ENCODE data around the gene PIP4K2B.

DNA sequence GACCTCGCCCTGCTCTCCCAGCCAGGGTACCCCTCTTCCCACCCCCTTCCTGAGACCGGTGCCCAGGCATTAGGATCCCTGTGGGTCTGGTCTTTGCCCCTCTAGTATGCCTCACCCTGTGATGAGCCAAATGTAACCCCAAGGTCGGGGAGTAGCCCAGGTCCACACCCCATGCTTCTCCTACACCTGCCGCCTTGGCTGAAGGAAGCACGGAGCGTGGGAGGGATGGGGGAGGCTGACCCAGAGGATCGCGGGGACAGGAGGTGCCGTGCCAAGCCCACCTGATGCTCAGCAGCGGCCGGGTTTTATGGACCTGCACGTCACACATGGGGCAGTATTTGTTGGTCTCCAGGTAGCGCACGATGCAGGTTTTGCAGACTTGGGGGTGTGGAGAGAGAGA lies 60.1 kb downstream of the PIP4K2B start:
- TF ChIP-seq, protein P1, sequence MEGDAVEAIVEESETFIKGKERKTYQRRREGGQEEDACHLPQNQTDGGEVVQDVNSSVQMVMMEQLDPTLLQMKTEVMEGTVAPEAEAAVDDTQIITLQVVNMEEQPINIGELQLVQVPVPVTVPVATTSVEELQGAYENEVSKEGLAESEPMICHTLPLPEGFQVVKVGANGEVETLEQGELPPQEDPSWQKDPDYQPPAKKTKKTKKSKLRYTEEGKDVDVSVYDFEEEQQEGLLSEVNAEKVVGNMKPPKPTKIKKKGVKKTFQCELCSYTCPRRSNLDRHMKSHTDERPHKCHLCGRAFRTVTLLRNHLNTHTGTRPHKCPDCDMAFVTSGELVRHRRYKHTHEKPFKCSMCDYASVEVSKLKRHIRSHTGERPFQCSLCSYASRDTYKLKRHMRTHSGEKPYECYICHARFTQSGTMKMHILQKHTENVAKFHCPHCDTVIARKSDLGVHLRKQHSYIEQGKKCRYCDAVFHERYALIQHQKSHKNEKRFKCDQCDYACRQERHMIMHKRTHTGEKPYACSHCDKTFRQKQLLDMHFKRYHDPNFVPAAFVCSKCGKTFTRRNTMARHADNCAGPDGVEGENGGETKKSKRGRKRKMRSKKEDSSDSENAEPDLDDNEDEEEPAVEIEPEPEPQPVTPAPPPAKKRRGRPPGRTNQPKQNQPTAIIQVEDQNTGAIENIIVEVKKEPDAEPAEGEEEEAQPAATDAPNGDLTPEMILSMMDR (IDR thresholded peaks at IDR 0.05): no peak
- no peak for TF ChIP-seq POLR2AphosphoS5 (IDR thresholded peaks at IDR 0.05; ENCODE audit: low read depth, low read length)

All from Panc1 (cell line).